Aorta (tissue), 5 donors: Measurements from ENCODE around the gene LAMA3. TPM values are rescaled to one million over a fixed set of nuclear protein-coding genes. Genes with fewer than 3 reads are reported as not detected.

Experiments
- ATAC-seq: fragments of 200-7000 bp; cut with Tn5 transposase; one replicate; pipeline ENCODE4 v1.9.1; 2022; ENCODE audit warnings: moderate library complexity; ENCODE audit not compliant: low FRiP score
- DNase-seq, 2 donors: peaks; one replicate each; pipeline ENCODE4 v3.0.0-alpha.2; 2020
- H3K27ac ChIP-seq, 2 donors: one replicate each; pipeline ENCODE4 v1.5.1; 2013; ENCODE audit warnings: low read length in 2 of 2, mild to moderate bottlenecking in 2 of 2, moderate library complexity in 2 of 2, control low read depth in 1 of 2, inconsistent platforms in 1 of 2, low read depth in 1 of 2
- H3K27me3 ChIP-seq, 2 donors: one replicate each; pipeline ENCODE4 v1.6.1; 2013; ENCODE audit warnings: control low read depth in 1 of 2, low read length in 1 of 2, mild to moderate bottlenecking in 1 of 2, moderate library complexity in 1 of 2; ENCODE audit not compliant: insufficient read depth in 2 of 2, control insufficient read depth in 1 of 2
- H3K36me3 ChIP-seq, 2 donors: one replicate each; pipeline ENCODE4 v1.6.1; 2013; ENCODE audit warnings: control low read depth in 1 of 2, low read length in 1 of 2, mild to moderate bottlenecking in 1 of 2; ENCODE audit not compliant: insufficient read depth in 2 of 2, control insufficient read depth in 1 of 2
- H3K4me1 ChIP-seq, 2 donors: one replicate each; pipeline ENCODE4 v1.6.1; 2013; ENCODE audit warnings: low read length in 2 of 2, control low read depth in 1 of 2, mild to moderate bottlenecking in 1 of 2, moderate library complexity in 1 of 2; ENCODE audit not compliant: insufficient read depth in 2 of 2, control insufficient read depth in 1 of 2
- H3K4me3 ChIP-seq, 2 donors: one replicate each; pipeline ENCODE4 v1.5.1; 2013; ENCODE audit warnings: low read length in 2 of 2, control low read depth in 1 of 2, mild to moderate bottlenecking in 1 of 2
- H3K9me3 ChIP-seq: one replicate; pipeline ENCODE4 v1.6.1; 2013; ENCODE audit warnings: mild to moderate bottlenecking, low read length; ENCODE audit not compliant: control insufficient read depth
- WGBS, 2 donors: extraction: QIAGEN DNeasy Blood & Tissue Kit; methylation state at CpG; one replicate each; pipeline ENCODE4 v1.1.7; 2013; 5-methylcytosine and 5-hydroxymethylcytosine counted together
- intact Hi-C, 2 donors: fragments of 100-400 bp; cut with DNase I; formaldehyde crosslinking; loops; one replicate each; pipeline versions ENCODE4 v1.14.2 to v1.15.0; 2022
- polyA plus RNA-seq, 2 donors: library from polyadenylated mRNA; stranded (reverse); fragments of 200-250 nt; gene quantifications; one replicate each; pipeline ENCODE4 v1.2.3, GENCODE V29; 2013
- total RNA-seq, 2 donors: library from RNA; stranded (reverse); fragmentation: NEBNext Ultra II Directional; extraction: Animal tissue kit (Norgen Biotek cat#: 25700); gene quantifications; one replicate each; pipeline ENCODE4 v1.2.1, GENCODE V29; 2021
- donor health status: healthy with polysubstance abuse.
- donor health status: Bipolar disorder and iron deficiency.
- donor health status: DM: no; HTN: no; CAD: no.
- donor health status: DM: no; HTN: no; CAD: no.
- donor health status: DM: yes; HTN: yes; CAD: no.

LAMA3 gene
- total and polyA plus RNA-seq, 4 donors: 3.4 to 29.0 (median 17.6) TPM

- Histone ChIP-seq H3K4me3 (no peak overlapping the region), H3K4me1 (no peaks in the 10 kb centered on the region), H3K27me3 (no peaks in the 10 kb centered on the region), H3K36me3 (no peaks in the 10 kb centered on the region), H3K9me3 (no peaks in the 10 kb centered on the region), H3K27ac (no peak overlapping the region)
- 53 to 58% methylated on average over 1 of the region's 1 CpG for WGBS, 2 donors
- intact Hi-C loops: loop anchor here (10.0 kb wide), 3 partner anchors 96 to 304 kb away; no protein-coding TSS in a partner anchor
- DNase-seq (no peak), ATAC-seq (no peak)
Measured at GRCh38 chr18:23819001-23819400, 129.7 kb downstream of the LAMA3 start.

DNA sequence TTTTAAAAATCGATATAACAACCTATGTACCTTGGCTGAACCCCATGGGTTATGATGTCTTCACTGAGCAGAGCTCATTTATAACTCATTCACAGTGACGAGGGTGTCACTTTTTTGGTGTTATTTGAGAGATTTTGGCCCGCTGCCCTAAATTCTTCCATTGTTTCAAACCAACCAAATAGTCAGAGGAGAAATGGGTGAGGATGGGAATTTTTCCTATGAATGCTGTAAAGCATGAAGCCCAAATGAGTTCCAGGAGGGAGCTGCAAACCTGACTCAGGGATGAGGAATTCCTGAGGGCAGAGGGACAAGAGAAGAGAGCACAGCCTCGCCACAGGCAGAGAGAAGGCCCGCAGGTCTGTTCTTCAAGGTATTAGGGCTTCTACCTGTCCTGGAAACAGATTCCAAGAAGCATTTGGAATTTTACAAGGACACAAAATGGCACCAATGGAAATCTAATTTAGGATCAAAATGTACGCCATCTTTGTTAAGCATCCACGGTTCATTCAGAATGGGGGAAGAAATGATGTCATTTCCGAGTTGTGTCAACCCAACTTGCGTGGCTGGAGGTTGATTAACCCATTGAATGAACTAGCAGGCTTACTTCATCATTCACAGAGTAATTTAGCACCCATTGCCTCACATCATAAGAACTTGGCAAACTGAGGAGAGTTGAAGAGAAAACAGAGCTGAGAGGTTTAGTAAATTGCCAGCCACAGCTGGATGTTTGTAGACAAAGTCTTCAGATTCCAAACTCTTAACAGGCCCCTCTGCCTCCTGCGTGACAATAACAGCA, 133.5 kb downstream of the LAMA3 start:
- DNase-seq: no peak
- WGBS, 2 donors: 78 to 80% methylated on average over 10 of the region's 10 CpGs

DNA sequence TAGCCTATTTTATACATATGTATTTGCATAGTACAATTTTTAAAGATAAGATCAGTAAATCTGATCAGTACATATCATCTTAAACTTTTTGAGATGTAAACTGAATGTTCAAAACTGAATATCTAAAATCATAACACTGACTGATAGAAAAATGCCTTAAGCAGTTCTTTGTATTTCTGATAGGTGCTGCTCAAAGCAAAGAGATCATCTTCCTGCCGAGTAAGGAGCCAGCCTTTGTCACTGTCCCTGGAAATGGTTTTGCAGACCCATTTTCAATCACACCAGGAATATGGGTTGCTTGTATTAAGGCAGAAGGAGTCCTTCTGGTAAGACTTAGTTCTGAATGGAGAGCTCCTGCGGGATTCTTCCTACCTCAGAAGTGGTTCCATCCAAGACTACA, 135.0 kb downstream of the LAMA3 start:
- H3K4me1 ChIP-seq: peaks cover 0 to 7% of the 10 kb centered on the region in 2 donors
- intact Hi-C loops: loop anchor here in 1 of 2 donors (10.0 kb wide), 1 partner anchor 291 kb away; no protein-coding TSS in a partner anchor
- no peak overlapping the region for H3K4me3 ChIP-seq
- no peaks in the 10 kb centered on the region for H3K27me3 ChIP-seq
- H3K27ac ChIP-seq: no peak overlapping the region
- WGBS, 2 donors: 92 to 93% methylated on average over 2 of the region's 2 CpGs
- ATAC-seq (no peak), DNase-seq (no peak)
- no peaks in the 10 kb centered on the region for H3K9me3 ChIP-seq
- no peaks in the 10 kb centered on the region for H3K36me3 ChIP-seq

More for the DNA sequence above, 133.5 kb downstream of the LAMA3 start:
- Histone ChIP-seq H3K36me3 (no peaks in the 10 kb centered on the region), H3K4me1 (peaks cover 0 to 7% of the 10 kb centered on the region in 2 donors), H3K4me3 (no peak overlapping the region), H3K27me3 (no peaks in the 10 kb centered on the region), H3K9me3 (no peaks in the 10 kb centered on the region), H3K27ac (no peak overlapping the region)
- intact Hi-C loops: loop anchor here in 1 of 2 donors (10.0 kb wide), 1 partner anchor 292 kb away; no protein-coding TSS in a partner anchor
- ATAC-seq: no peak

GRCh38 chr18:23824669-23825068, 135.4 kb downstream of the LAMA3 start:
- H3K27ac ChIP-seq: no peak overlapping the region
- intact Hi-C loops: loop anchor here in 1 of 2 donors (5.0 to 10.0 kb wide), 2 partner anchors 93 to 290 kb away; no protein-coding TSS in a partner anchor
- no peak for ATAC-seq

DNA sequence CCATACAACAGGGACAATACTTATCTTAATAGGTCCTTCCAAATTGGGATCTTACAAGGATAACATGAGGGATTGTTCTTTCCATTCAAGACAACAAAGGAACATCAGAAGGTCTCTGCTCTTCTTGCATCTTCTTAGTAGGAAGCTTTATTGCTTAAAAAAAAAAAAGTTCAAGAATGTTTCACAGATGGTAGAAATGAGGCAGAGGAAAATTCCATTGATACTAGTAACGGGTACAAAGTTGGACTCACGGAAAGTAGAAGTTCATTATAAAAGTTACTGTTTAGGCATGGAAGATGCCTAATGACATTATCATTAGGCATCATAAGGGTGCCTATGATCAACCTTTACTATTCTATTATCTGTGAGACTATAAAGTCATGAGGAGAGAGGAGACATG, 136.2 kb downstream of the LAMA3 start:
- intact Hi-C loops: loop anchor here in 1 of 2 donors (5.0 to 10.0 kb wide), 2 partner anchors 92 to 289 kb away; no protein-coding TSS in a partner anchor
- H3K27ac ChIP-seq: peak overlapping the region in 1 of 2 donors; percentile 78
- H3K36me3 ChIP-seq: no peaks in the 10 kb centered on the region
- no peak overlapping the region for H3K4me3 ChIP-seq
- WGBS, 2 donors: 56 to 64% methylated on average over 2 of the region's 2 CpGs
- no peak for DNase-seq
- no peaks in the 10 kb centered on the region for H3K27me3 ChIP-seq
- no peaks in the 10 kb centered on the region for H3K9me3 ChIP-seq
- ATAC-seq: no peak
- H3K4me1 ChIP-seq: peaks cover 0 to 7% of the 10 kb centered on the region in 2 donors

More at GRCh38 chr18:23824669-23825068, 135.4 kb downstream of the LAMA3 start:
- Histone ChIP-seq H3K4me3 (no peak overlapping the region), H3K9me3 (no peaks in the 10 kb centered on the region), H3K36me3 (no peaks in the 10 kb centered on the region), H3K4me1 (peaks cover 0 to 7% of the 10 kb centered on the region in 2 donors), H3K27me3 (no peaks in the 10 kb centered on the region)
- DNase-seq: no peak
- 85 to 94% methylated on average over 1 of the region's 1 CpG for WGBS, 2 donors

GRCh38 chr18:23825978-23826405, 136.7 kb downstream of the LAMA3 start:
- Histone ChIP-seq H3K9me3 (no peaks in the 10 kb centered on the region), H3K27me3 (no peaks in the 10 kb centered on the region), H3K4me3 (no peak overlapping the region), H3K27ac (peak overlapping the region; percentile 79 to 87), H3K36me3 (no peaks in the 10 kb centered on the region), H3K4me1 (peaks cover 0 to 7% of the 10 kb centered on the region in 2 donors)
- WGBS, 2 donors: 1 to 2% methylated on average over 6 of the region's 6 CpGs
- peak; percentile 67 to 76 for DNase-seq
- intact Hi-C loops: loop anchor here in 1 of 2 donors (1.0 to 10.0 kb wide), 3 partner anchors 37 to 289 kb away; no protein-coding TSS in a partner anchor
- peak; percentile 92 for ATAC-seq

DNA sequence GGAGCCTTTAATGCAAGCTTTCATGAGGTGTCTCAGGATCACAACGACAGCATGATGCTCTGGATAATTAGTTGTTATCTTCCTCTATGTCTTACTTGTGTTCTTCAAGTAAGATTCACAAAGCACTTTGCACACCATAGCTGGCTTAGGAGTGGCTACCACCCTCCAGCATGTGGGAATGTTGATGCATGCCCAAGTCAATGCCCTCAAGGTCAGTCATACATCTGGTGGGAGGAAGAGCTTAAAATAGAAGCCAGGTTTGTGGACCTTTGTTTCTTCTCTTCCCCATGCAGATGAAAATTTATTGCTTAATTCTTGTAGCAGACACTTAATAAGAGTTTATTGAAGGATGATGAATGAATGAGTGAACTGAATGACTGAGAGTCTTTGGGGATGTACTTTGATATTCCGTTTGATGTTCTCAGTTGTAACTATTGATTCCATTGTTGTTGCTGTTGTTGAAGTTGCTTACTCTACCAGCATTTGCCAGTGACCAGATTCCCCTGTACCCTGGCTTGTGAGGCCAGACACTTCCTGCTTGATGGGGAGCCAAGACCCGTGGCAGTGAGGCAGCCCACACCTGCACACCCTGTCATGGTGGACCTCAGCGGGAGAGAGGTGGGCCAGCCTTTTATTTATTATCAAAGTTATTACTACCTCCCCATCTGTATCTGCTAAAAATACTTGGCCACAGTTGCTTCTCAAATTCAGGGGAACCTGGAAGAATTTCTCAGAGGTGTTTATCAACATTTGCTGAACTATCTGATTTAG, 137.8 kb downstream of the LAMA3 start:
- Histone ChIP-seq H3K4me1 (peaks cover 0 to 7% of the 10 kb centered on the region in 2 donors), H3K27me3 (no peaks in the 10 kb centered on the region), H3K27ac (peak overlapping the region in 1 of 2 donors; percentile 59), H3K4me3 (no peak overlapping the region), H3K9me3 (no peaks in the 10 kb centered on the region), H3K36me3 (no peaks in the 10 kb centered on the region)
- intact Hi-C loops: loop anchor here in 1 of 2 donors (1.0 to 10.0 kb wide), 3 partner anchors 36 to 288 kb away; no protein-coding TSS in a partner anchor
- no peak for DNase-seq
- ATAC-seq: no peak
- WGBS, 2 donors: 91% methylated on average over 4 of the region's 4 CpGs

- peak overlapping the region in 1 of 2 donors; percentile 51 for H3K27ac ChIP-seq
- DNase-seq (no peak), ATAC-seq (no peak)
- 94 to 96% methylated on average over 4 of the region's 4 CpGs for WGBS, 2 donors
- no peaks in the 10 kb centered on the region for H3K36me3 ChIP-seq
- H3K4me3 ChIP-seq: no peak overlapping the region
- peaks cover 0 to 7% of the 10 kb centered on the region in 2 donors for H3K4me1 ChIP-seq
- intact Hi-C loops: loop anchor here in 1 of 2 donors (5.0 to 10.0 kb wide), 2 partner anchors 90 to 287 kb away; no protein-coding TSS in a partner anchor
- no peaks in the 10 kb centered on the region for H3K9me3 ChIP-seq
- no peaks in the 10 kb centered on the region for H3K27me3 ChIP-seq
Measured at GRCh38 chr18:23827681-23828080, 138.4 kb downstream of the LAMA3 start.
